ENCODE results near the gene RUFY3.
"Not testable (repeated sequence)": the region's sequence is repeated elsewhere in the genome, so short reads cannot be mapped to it uniquely, and the experiment has no call there.

RUFY3 gene

GRCh38 chr4:70706516-70706915, 15.2 kb upstream of the RUFY3 start:
- DNase-seq = no peak

GRCh38 chr4:70709611-70710205, 12.1 kb upstream of the RUFY3 start:
- DNase-seq = no peak

- no peak for DNase-seq
These were observed 10.2 kb upstream of the RUFY3 start for GRCh38 chr4:70711599-70711998.

GRCh38 chr4:70712150-70712549, 9.6 kb upstream of the RUFY3 start:
- DNase-seq = no peak

GRCh38 chr4:70712604-70713452, 8.9 kb upstream of the RUFY3 start:
- DNase-seq = no peak

- no peak for DNase-seq
These were observed 8.2 kb upstream of the RUFY3 start for GRCh38 chr4:70713453-70714078.

GRCh38 chr4:70714079-70714887, 7.5 kb upstream of the RUFY3 start:
- no peak for DNase-seq

- DNase-seq = no peak
These were observed 6.7 kb upstream of the RUFY3 start for GRCh38 chr4:70715097-70715496.

GRCh38 chr4:70718811-70719604, 2.8 kb upstream of the RUFY3 start:
- DNase-seq = no peak

- DNase-seq = peak; percentile 7
These were observed 531 bp downstream of the RUFY3 start for GRCh38 chr4:70722199-70722791.

- no peak for DNase-seq
These were observed 2.7 kb downstream of the RUFY3 start for GRCh38 chr4:70724463-70724862.

- no peak for DNase-seq
These were observed 3.9 kb downstream of the RUFY3 start for GRCh38 chr4:70725633-70726032.

- not testable (repeated sequence) for DNase-seq
These were observed 4.8 kb downstream of the RUFY3 start for GRCh38 chr4:70726515-70726914.

- no peak for DNase-seq
These were observed 6.3 kb downstream of the RUFY3 start for GRCh38 chr4:70728091-70728490.

GRCh38 chr4:70732878-70733277, 11.1 kb downstream of the RUFY3 start:
- not testable (repeated sequence) for DNase-seq

GRCh38 chr4:70734168-70734954, 12.6 kb downstream of the RUFY3 start:
- DNase-seq = no peak

- DNase-seq = no peak
These were observed 13.2 kb downstream of the RUFY3 start for GRCh38 chr4:70734971-70735370.

GRCh38 chr4:70735915-70736314, 14.2 kb downstream of the RUFY3 start:
- not testable (repeated sequence) for DNase-seq

- no peak for DNase-seq
These were observed 15.2 kb downstream of the RUFY3 start for GRCh38 chr4:70737006-70737405.

- DNase-seq = no peak
These were observed 15.6 kb downstream of the RUFY3 start for GRCh38 chr4:70737409-70737808.

Data from NCI-H2171 (cell line).